Measurements from ENCODE around the gene WDFY4.
A peak's percentile ranks its signal among the peaks of the same experiment; 100 is the strongest.

WDFY4 gene

GRCh38 chr10:48656241-48656913, 28.3 kb upstream of the WDFY4 start:
- peak; percentile 94 to 98 (median 97) for DNase-seq

- DNase-seq = no peak
Measured at GRCh38 chr10:48656914-48657305, 27.8 kb upstream of the WDFY4 start.

GRCh38 chr10:48657416-48657815, 27.3 kb upstream of the WDFY4 start:
- DNase-seq = no peak

GRCh38 chr10:48658243-48658974, 26.3 kb upstream of the WDFY4 start:
- peak; percentile 85 to 87 (median 85) for DNase-seq

GRCh38 chr10:48658975-48659269, 25.8 kb upstream of the WDFY4 start:
- no peak for DNase-seq

- peak in 2 of 3 donors; percentile 63 to 64 for DNase-seq
Measured at GRCh38 chr10:48659790-48660189, 24.9 kb upstream of the WDFY4 start.

- DNase-seq = no peak
Measured at GRCh38 chr10:48661441-48661840, 23.2 kb upstream of the WDFY4 start.

- peak; percentile 60 to 77 (median 73) for DNase-seq
Measured at GRCh38 chr10:48667960-48668590, 16.6 kb upstream of the WDFY4 start.

- DNase-seq = no peak
Measured at GRCh38 chr10:48670978-48671913, 13.4 kb upstream of the WDFY4 start.

GRCh38 chr10:48671914-48672595, 12.6 kb upstream of the WDFY4 start:
- no peak for DNase-seq

- no peak for DNase-seq
Measured at GRCh38 chr10:48672596-48673265, 11.9 kb upstream of the WDFY4 start.

- no peak for DNase-seq
Measured at GRCh38 chr10:48677625-48678024, 7.0 kb upstream of the WDFY4 start.

GRCh38 chr10:48678041-48678440, 6.6 kb upstream of the WDFY4 start:
- no peak for DNase-seq

- peak; percentile 37 to 75 (median 39) for DNase-seq
Measured at GRCh38 chr10:48681740-48682139, 2.9 kb upstream of the WDFY4 start.

GRCh38 chr10:48682265-48682664, 2.4 kb upstream of the WDFY4 start:
- DNase-seq = no peak

- no peak for DNase-seq
Measured at GRCh38 chr10:48683424-48683823, 1.2 kb upstream of the WDFY4 start.

- DNase-seq = no peak
Measured at GRCh38 chr10:48683868-48684267, 805 bp upstream of the WDFY4 start.

- no peak for DNase-seq
Measured at GRCh38 chr10:48684463-48684791, 246 bp upstream of the WDFY4 start.

- DNase-seq = no peak
Measured at GRCh38 chr10:48685731-48686130, 1.1 kb downstream of the WDFY4 start.

GRCh38 chr10:48690791-48691660, 6.4 kb downstream of the WDFY4 start:
- no peak for DNase-seq
